CD4-positive, alpha-beta T cell (primary cell): ENCODE measurements around the gene SUB1. TPM values are rescaled to one million over a fixed set of nuclear protein-coding genes. Genes with fewer than 3 reads are reported as not detected.

Experiments used
- ATAC-seq: fragments of 200-7000 bp; cut with Tn5 transposase; one replicate; pipeline ENCODE4 v1.10.0; 2022; ENCODE audit warnings: mild to moderate bottlenecking; ENCODE audit not compliant: poor library complexity
- CTCF ChIA-PET: fragments of 350-600 bp; sonication (Branson Sonifier 250); formaldehyde crosslinking; loops from one replicate; lab custom pipeline; 2021; ENCODE audit warnings: antibody characterized with exemption, inconsistent platforms; lab: Charles Lee
- POLR2A ChIA-PET: fragments of 350-600 bp; sonication (Branson Sonifier 250); formaldehyde crosslinking; loops from one replicate; lab custom pipeline; 2021; ENCODE audit warnings: antibody characterized with exemption, inconsistent platforms; lab: Charles Lee
- DNase-seq, 14 experiments: peaks; one replicate each; pipeline ENCODE4 v3.0.0-alpha.2; 2013 to 2020; ENCODE audit warnings: mixed read lengths in 2 of 14
- H3K27ac ChIP-seq, 2 donors: one replicate each; pipeline versions ENCODE4 v1.5.1 to v1.7.0; 2013; ENCODE audit warnings: low read length in 2 of 2, low read depth in 1 of 2, mild to moderate bottlenecking in 1 of 2
- H3K27me3 ChIP-seq, 2 experiments: 1 replicate in 1 of 2; 2 replicates in 1 of 2; pipeline versions ENCODE4 v1.6.1 to v1.7.0; 2013; ENCODE audit warnings: low read length in 2 of 2, control low read depth in 1 of 2, mild to moderate bottlenecking in 1 of 2, moderate library complexity in 1 of 2; ENCODE audit not compliant: insufficient read depth in 2 of 2, control insufficient read depth in 1 of 2
- H3K36me3 ChIP-seq: one replicate; pipeline ENCODE4 v1.6.1; 2013; ENCODE audit warnings: low read length, control low read depth; ENCODE audit not compliant: insufficient read depth
- H3K4me1 ChIP-seq: one replicate; pipeline ENCODE4 v1.6.1; 2013; ENCODE audit warnings: low read length, control low read depth; ENCODE audit not compliant: insufficient read depth
- H3K4me3 ChIP-seq: one replicate; pipeline ENCODE4 v1.5.1; 2013; ENCODE audit warnings: mild to moderate bottlenecking, low read length, moderate library complexity
- H3K9me3 ChIP-seq, 2 experiments: 1 replicate in 1 of 2; 2 replicates in 1 of 2; pipeline versions ENCODE4 v1.6.1 to v1.7.0; 2013; ENCODE audit warnings: low read length in 2 of 2, mild to moderate bottlenecking in 2 of 2, control low read depth in 1 of 2, moderate library complexity in 1 of 2; ENCODE audit not compliant: control insufficient read depth in 1 of 2, insufficient read depth in 1 of 2
- H3K27ac Mint-ChIP-seq: one replicate; pipeline ENCODE4 v1.8.0; 2020; ENCODE audit warnings: mixed read lengths
- H3K27me3 Mint-ChIP-seq: one replicate; pipeline ENCODE4 v1.8.0; 2021; ENCODE audit warnings: mixed read lengths
- H3K36me3 Mint-ChIP-seq: one replicate; pipeline ENCODE4 v1.8.0; 2021; ENCODE audit warnings: low read depth, mixed read lengths
- H3K4me1 Mint-ChIP-seq: one replicate; pipeline ENCODE4 v1.8.0; 2021; ENCODE audit warnings: low read depth, mixed read lengths
- H3K4me3 Mint-ChIP-seq: one replicate; pipeline ENCODE4 v1.8.0; 2020; ENCODE audit warnings: mild to moderate bottlenecking, mixed read lengths
- H3K9me3 Mint-ChIP-seq: one replicate; pipeline ENCODE4 v1.8.0; 2020; ENCODE audit warnings: mixed read lengths
- CTCF ChIP-seq: fragments of 200-600 bp; IDR thresholded peaks from one replicate; pipeline ENCODE4 v1.8.0; 2022; ENCODE audit warnings: antibody characterized with exemption, mild to moderate bottlenecking
- intact Hi-C, 2 experiments: fragments of 100-400 bp; cut with DNase I in 1 of 2; cut with micrococcal nuclease in 1 of 2; formaldehyde crosslinking; loops; one replicate each; pipeline versions ENCODE4 v1.15.1 to v1.9.0; 2023 to 2025; cut with DNase I, micrococcal nuclease
- total RNA-seq, 174 experiments: library from RNA in 2 of 174; stranded (reverse) in 2 of 174; gene quantifications; one replicate each; pipeline ENCODE4 v1.2.3 and lab custom pipeline; 2021 to 2026

The SUB1 gene
- total RNA-seq, 2 experiments from 2014 or later: 327 to 344 TPM

GRCh38 chr5:32621256-32621655 is 35.9 kb downstream of the SUB1 start:
- H3K27ac ChIP-seq: no peak overlapping the region
- no peak for DNase-seq
- Mint-ChIP-seq H3K4me1 (no peaks in the 10 kb centered on the region), H3K9me3 (no peaks in the 10 kb centered on the region), H3K27ac (no peak overlapping the region), H3K4me3 (no peak overlapping the region), H3K36me3 (no peaks in the 10 kb centered on the region), H3K27me3 (no peaks in the 10 kb centered on the region)
- H3K27me3 ChIP-seq: no peaks in the 10 kb centered on the region
- ChIA-PET CTCF (no interaction called here), POLR2A (no interaction called here)
- intact Hi-C loops: no loop called here
- H3K9me3 ChIP-seq: no peaks in the 10 kb centered on the region
- H3K36me3 ChIP-seq: no peaks in the 10 kb centered on the region
- no peak overlapping the region for H3K4me3 ChIP-seq
- ATAC-seq: no peak
- no peak for TF ChIP-seq CTCF
- no peaks in the 10 kb centered on the region for H3K4me1 ChIP-seq

- no peak for TF ChIP-seq CTCF
- Histone ChIP-seq H3K27me3 (no peaks in the 10 kb centered on the region), H3K4me3 (no peak overlapping the region), H3K27ac (no peak overlapping the region), H3K9me3 (no peaks in the 10 kb centered on the region), H3K36me3 (no peaks in the 10 kb centered on the region), H3K4me1 (no peaks in the 10 kb centered on the region)
- Mint-ChIP-seq H3K4me1 (no peaks in the 10 kb centered on the region), H3K27me3 (no peaks in the 10 kb centered on the region), H3K27ac (no peak overlapping the region), H3K4me3 (no peak overlapping the region), H3K9me3 (no peaks in the 10 kb centered on the region), H3K36me3 (no peaks in the 10 kb centered on the region)
- intact Hi-C loops: no loop called here
- ChIA-PET CTCF (no interaction called here), POLR2A (no interaction called here)
- DNase-seq: no peak
- ATAC-seq: no peak
Measured at GRCh38 chr5:32625106-32625505, 39.7 kb downstream of the SUB1 start.

GRCh38 chr5:32625547-32625946 is 40.2 kb downstream of the SUB1 start:
- Histone ChIP-seq H3K4me3 (no peak overlapping the region), H3K36me3 (no peaks in the 10 kb centered on the region), H3K9me3 (no peaks in the 10 kb centered on the region), H3K27me3 (no peaks in the 10 kb centered on the region), H3K4me1 (no peaks in the 10 kb centered on the region), H3K27ac (no peak overlapping the region)
- ChIA-PET CTCF (no interaction called here), POLR2A (no interaction called here)
- Mint-ChIP-seq H3K9me3 (no peaks in the 10 kb centered on the region), H3K4me1 (no peaks in the 10 kb centered on the region), H3K27ac (no peak overlapping the region), H3K36me3 (no peaks in the 10 kb centered on the region), H3K4me3 (no peak overlapping the region), H3K27me3 (no peaks in the 10 kb centered on the region)
- no peak for ATAC-seq
- DNase-seq: no peak
- intact Hi-C loops: no loop called here
- TF ChIP-seq CTCF: no peak
